ENCODE results near the gene CEP192.
"Not testable (repeated sequence)": the region's sequence is repeated elsewhere in the genome, so short reads cannot be mapped to it uniquely, and the experiment has no call there.

The CEP192 gene

DNA sequence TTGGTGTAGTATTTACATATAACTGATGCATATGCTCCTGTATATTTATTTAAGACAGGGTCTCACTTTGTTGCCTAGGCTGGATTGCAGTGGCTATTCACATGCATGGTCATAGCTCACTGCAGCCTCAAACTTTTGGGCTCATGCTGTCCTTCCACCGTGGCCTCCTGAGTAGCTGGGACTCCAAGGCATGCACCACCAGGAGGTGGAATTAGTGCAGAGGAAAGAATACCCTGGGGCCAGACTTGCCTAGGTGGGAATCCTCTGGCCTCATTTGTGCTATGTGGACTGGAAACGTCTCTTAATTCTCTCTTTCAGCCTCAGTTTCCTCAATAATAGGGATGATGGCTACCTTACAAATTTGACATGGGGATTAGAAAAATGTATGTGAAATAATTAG lies 2.3 kb downstream of the CEP192 start:
- no peak for DNase-seq (ENCODE audit: low read depth in 1 of 2, low spot score in 1 of 2)

DNA sequence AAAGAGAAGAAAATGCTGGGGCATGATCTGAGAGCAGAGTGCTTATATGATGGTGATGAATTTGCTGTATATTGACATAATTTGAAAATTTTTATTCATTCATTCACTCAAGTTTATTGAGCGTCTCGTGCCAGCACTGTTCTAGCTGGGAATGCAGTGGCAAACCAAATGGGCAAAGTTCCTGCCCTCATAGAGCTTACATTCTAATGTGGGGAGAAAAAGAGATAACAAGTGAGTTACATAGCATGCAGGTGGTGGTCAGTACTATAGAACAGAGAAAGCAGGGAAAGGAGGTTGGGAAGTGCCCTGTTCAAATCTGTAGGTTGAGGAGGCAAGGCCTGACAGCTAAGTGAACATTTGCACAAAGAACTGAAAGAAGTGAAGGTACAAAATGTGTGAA lies 4.3 kb downstream of the CEP192 start:
- no peak for DNase-seq (ENCODE audit: low read depth in 1 of 2, low spot score in 1 of 2)

DNA sequence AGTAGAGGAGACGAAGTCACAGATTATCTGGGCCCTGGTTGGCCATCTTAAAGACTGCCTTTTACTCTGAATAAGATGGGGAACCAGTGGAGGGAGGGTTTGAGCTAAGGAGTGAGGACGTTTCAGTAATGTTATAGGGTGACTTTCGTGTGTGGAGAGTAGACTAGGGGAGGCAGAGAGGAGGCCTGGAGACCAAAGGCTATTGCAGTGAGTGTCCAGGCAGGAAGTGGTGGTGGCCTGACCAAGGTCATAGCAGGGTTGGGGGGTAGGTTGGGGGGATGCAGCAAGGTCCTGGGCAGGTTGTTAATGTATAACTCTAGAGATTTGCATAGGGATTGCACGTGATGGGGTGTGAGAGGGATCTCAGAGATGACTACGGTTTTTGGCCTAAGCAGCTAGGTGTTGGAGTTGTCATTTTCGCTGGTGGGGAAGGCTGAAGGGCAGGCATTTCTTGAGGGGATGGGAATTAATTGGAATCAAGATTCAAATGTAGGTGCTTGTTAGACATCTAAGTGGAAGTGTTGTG lies 4.9 kb downstream of the CEP192 start:
- DNase-seq (ENCODE audit: low read depth in 1 of 2, low spot score in 1 of 2): no peak

DNA sequence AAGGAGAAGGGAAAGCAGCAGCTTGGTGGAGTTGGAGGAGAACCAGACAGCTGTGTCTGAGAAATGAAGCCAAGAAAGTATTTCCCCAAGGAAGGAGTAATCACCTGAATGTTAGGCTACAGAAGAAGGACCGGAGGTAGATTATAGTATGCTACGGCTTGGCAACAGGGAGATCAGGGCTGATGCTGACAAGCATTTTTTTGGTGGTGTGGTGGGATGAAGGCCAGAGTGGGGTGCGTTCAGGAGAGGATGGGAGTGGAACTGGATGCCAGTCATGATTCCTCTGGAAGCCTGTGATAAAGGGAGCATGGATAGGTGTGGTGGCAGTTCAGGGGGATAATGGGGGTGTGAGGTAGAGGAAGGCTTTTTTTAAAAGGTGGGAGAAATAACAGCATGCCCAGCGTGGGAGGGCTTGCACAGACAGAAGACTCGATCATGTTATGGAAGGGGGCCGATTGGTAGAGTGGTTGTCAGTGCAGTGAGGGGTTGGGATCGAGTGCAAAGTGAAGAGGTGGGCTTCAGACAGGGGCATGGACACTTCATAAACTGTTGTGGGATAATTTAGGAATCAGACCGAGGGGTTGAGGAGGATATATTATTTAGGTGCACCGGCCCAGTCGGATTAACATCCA lies 5.6 kb downstream of the CEP192 start:
- no peak for DNase-seq (ENCODE audit: low read depth in 1 of 2, low spot score in 1 of 2)

DNA sequence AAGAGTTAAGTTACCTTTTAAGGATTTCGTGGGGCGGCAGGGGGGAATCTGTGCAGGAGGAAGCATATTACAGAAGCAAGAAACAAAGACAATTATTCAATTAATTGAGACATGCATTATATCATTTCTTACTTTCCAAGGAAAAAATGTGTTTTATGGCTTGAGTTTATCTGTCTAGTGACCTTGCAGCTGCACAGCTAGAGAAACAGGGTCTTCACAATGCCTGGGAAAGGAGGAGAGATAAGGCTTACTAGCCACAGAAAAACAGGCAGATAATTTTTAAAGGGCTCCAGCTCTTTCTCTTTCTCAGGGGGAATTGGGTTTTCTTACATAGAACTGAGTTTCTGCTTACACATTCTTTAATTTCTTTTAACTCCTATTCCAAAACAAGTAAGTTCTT lies 6.2 kb downstream of the CEP192 start:
- not testable (repeated sequence) for DNase-seq (ENCODE audit: low read depth in 1 of 2, low spot score in 1 of 2)

DNA sequence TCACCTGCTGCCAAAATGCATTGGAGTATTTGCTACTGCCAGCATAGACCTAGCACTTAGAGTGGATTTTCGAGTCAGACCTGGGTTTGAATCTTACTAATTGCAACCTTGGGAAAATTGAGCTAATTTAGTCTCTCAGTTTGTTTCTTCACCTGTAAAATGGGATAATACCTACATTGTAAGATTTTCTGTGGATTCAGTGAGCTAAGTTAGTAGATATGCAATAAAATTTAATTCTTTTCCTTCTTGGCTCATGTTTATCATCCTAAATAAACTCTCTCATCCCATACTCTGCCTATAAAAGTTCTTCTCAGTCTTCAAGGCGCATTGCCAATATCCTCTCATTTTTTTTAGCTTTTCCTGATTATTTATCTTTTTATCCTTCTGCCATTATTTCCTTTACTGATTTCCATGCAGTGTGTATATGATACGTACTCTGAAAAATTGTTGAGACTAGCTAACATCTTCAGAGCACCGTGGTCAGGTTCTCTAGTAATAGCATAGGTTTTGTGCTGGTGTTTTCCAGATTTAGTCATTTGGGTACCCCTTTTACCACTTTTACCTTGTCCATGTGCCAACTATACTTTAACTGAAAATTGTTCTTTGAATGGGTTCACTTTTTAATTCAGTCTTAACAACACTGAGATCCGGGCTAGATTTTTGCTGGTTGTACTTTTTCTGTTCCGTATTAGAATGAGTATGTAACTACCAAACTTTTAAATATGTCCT lies 7.3 kb downstream of the CEP192 start:
- no peak for DNase-seq (ENCODE audit: low read depth in 1 of 2, low spot score in 1 of 2)

DNA sequence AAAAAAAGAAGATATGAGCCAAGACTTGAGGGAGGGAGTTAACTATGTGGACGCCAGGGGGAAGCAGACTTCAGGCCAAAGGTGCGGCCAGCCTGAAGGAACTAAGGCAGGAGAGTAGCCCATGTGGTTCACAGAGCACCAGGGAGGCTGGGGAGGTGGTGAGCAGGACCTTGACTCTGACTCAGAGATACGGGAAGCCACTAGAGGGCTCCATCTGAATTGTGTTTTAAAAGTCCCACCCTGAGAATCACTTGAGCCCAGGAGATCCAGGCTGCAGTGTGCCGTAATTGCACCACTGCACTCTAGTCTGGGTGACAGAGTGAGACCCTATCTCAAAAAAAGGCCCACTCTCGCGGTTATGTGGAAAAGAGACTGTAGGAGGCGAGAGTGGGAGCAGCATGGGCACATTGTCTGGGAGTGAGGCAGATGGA lies 12.3 kb downstream of the CEP192 start:
- no peak for DNase-seq (ENCODE audit: low read depth in 1 of 2, low spot score in 1 of 2)

DNA sequence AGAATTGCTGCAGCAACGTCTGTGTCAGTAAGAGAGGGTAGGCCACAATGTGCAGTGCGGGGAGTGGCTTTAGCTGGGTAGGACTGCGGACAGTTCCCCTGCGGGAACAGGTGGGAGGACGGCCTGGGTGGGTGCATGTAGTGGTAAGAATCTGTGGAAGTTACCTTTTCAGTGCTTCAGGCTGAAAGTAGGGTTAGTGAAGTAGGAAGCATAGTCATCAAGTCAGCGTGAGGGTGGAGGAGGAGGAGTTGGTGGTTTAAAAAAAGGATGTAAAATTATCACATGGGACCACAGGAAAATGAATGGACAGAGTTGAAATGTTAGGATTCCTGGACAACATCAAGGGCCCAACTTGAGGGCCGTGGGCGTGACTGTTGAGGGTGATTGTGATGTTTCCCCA lies 13.2 kb downstream of the CEP192 start:
- no peak for DNase-seq (ENCODE audit: low read depth in 1 of 2, low spot score in 1 of 2)

DNA sequence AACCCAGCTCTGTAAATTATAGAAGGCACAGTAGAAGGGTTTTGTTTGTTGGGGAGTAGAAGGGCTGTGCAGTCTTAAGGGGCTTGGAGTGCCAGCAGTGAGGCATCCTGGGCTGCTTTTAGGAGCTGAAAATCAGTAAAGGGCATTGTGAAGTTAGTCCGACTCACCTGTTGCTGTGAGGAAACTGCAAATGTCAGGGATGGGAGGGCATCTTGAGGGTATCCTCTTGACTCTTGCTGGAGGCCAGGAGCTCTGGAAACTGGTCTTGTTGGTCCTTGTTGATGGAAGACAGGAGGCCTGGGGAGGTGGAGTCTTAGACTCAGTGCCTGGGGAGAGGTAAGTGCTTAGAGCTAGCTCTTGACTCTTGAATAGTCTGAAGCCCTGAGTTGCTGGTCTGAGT lies 14.1 kb downstream of the CEP192 start:
- DNase-seq (ENCODE audit: low read depth in 1 of 2, low spot score in 1 of 2): no peak

DNA sequence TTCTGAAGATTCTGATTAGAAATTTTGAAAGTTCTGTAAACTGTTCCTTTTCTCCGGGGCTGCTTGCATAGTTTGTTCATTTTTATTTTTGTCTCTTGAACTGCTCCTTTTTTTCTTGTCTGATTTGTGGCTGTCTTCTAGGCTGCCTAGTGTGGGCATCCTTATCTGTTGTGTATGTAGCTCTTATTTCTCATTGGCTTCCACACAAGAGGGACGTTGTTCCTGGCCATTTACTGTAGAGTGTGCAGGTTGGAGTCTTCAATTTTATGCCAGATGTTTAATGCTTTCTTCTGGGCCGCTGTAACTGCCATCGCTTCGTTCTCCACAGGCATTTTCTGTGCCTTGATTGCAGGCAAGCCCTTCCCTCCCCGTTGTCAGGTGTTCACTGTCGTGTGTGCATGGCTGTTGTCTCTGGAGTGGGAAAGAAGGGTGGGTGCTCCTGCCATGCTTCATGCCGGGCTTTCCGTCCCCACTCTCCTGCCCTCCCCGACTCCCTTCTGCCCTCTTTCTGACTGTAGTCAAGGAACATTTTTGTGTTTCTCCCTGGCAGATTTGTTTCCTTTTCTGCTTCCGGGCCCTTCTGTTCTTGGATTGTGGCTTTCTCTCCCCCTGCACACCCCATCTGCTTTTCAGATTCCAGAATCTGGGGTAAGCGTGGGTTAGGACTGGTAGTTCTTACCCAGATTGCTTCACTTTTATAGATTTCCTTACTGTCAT lies 15.5 kb downstream of the CEP192 start:
- no peak for DNase-seq (ENCODE audit: low read depth in 1 of 2, low spot score in 1 of 2)

DNA sequence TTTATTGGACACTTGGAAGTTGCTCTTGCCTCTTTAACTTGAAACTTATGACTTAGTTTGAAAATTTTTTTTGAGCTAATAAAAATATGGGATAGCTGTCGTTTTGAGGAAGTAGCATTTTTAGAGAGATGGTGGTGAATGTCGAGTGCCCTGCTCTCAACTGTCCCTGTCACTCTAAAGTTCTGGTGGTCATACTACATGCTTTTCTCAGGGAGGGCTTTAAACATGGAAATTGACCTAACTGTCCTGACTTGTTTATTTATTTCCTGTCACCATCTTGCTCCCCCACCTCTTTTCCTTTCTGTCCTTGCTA lies 16.0 kb downstream of the CEP192 start:
- DNase-seq (ENCODE audit: low read depth in 1 of 2, low spot score in 1 of 2): no peak

DNA sequence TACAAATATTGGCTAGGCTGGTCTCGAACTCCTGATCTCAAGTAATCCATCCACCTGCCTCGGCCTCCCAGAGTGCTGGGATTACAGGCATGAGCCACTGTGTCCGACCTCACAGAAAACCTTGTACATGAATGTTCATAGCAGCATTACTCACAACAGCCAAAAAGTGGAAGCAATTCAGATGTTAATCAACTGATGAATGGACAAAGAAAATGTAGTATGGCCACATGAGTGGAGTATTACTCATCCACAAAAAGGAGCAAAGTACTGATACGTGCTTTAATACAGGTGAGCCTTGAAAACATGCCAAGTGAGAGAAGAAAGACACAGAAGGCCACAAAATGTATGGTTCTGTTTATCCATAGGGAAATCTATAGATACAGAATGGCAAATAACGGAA lies 20.6 kb downstream of the CEP192 start:
- DNase-seq (ENCODE audit: low read depth in 1 of 2, low spot score in 1 of 2): no peak

DNA sequence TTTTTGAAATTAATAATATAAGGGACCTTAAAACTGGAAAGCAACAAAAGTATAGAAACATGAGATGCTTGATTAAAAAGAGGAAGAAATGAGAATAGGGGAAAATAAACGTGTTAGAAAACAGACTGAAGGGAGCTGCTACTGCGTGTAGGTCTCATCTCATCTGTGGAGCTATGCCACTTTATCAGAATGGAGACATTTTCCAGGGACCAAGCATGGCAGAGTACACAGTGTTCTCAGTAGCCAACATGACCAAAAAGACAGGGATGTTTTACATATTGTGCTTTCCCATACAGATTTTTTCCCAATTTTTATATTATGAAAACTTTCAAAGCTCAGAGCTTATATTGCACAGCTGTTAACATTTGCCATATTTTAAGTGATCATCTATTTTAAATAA lies 23.1 kb downstream of the CEP192 start:
- no peak for DNase-seq (ENCODE audit: low read depth in 1 of 2, low spot score in 1 of 2)

DNA sequence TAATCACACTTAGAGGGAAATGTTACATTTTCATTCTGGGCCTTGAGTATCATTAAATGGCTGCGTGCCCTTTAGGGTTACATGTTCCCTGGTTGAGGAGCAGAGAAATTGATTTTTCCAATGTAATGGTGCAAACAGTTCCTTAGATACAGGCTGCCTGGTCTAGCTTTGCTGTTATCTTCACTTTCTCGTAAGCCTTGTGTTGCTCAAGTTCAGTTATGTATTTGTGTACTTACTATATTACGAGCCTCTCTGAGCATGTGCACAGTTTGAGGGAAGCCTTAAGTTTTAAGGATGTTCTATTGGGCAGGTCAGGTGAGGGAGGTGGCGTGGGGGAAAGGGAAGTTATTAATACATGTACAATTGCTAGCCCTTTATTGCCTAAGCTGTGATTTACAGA lies 23.7 kb downstream of the CEP192 start:
- DNase-seq (ENCODE audit: low read depth in 1 of 2, low spot score in 1 of 2): no peak

DNA sequence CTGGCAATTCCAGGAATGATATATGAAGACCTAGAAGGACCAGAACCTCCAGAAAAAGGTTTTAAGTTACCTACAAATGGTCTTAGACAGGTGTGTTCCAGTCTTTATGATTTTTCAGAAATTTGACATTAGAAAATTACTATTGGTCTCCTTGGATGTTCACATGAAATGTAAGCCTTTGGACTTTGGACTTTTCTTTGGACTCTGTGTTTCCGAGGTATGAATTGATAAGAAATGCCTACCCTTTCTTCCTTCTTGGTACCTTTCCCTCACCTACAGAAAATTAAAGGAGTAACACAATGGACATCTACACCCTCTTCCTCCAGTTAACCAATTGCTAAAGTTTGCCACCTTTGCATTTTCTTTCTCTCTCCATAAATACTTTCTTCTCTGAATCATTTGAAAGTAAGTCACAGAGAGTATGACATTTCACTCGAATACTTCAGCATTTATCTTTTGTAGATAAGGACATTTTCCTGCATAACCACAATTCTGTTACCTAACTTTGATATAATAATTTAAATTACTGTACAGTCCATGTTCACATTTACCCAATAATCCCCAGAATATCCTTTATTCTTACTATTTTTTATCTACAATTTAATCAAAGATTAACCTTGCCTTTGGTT lies 26.2 kb downstream of the CEP192 start:
- DNase-seq (ENCODE audit: low read depth in 1 of 2, low spot score in 1 of 2): no peak

DNA sequence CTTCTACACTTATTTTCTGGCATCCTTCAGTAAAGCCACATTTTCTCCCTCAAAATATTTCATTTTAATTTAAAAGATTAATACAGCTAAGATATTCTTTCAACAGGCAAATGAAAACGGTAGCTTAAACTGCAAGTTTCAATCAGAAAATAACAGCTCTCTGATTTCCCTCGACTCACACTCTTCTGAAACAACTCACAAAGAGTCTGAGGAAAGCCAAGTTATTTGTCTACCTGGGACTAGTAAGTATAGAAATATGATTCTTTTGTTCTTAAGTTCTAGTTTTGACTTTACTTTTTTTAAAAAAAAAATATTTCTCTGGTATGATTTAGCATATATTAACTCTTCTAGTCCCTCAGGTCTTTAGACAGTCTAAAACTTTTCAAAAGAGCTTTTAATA lies 27.2 kb downstream of the CEP192 start:
- DNase-seq (ENCODE audit: low read depth in 1 of 2, low spot score in 1 of 2): no peak

DNA sequence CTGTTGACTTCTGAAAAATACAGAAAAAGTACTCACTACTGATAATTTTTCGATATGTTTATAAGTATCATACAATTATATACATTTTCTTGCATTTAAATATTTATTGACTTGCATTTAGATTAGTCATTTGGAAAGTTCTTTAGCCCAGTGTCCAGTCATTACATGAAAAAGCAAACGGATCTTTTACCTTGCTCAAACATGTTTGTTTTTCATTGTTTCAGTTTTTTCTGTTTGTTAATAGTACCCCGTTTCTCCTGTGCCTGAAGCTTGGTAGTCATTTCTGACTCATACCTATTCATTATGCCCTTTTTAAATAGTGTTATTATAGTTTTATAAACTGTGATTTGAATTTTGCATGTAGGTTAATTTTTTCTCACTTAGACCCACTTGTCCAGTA lies 28.1 kb downstream of the CEP192 start:
- no peak for DNase-seq (ENCODE audit: low read depth in 1 of 2, low spot score in 1 of 2)

DNA sequence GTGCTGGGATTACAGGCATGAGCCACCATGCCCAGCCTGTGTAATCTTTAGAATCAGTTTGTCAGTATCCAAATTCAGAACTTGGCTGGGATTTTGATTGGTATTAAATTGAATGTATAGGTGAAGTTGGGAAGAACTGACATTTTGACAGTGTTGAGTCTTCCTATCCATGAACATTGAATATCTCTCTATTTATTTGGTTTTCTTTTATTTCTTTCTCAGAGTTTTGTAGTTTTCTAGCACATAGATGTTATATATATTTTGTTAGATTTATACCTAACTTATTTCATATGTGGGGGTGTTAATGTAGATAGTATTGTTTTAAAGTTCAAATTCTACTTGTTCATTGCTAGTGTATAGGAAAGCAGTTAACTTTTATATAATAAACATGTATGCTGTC lies 31.5 kb downstream of the CEP192 start:
- no peak for DNase-seq (ENCODE audit: low read depth in 1 of 2, low spot score in 1 of 2)

DNA sequence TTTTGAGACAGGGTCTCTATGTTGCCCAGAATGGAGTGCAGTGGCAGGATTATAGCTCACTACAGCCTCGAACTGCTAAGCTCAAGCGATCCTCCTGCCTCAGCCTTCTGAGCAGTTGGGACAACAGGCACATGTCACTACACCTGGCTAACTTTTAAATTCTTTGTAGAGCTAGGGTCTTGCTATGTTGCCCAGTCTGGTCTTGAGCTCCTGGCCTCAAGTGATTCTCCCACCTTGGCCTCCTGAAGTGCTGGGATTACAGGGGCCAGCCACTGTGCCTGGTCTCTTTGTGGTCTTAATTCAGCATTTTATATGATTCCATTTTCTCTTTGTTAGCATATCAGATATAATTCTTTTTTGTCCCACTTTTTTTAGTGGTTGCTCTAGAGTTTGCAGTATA lies 34.1 kb downstream of the CEP192 start:
- no peak for DNase-seq (ENCODE audit: low read depth in 1 of 2, low spot score in 1 of 2)

DNA sequence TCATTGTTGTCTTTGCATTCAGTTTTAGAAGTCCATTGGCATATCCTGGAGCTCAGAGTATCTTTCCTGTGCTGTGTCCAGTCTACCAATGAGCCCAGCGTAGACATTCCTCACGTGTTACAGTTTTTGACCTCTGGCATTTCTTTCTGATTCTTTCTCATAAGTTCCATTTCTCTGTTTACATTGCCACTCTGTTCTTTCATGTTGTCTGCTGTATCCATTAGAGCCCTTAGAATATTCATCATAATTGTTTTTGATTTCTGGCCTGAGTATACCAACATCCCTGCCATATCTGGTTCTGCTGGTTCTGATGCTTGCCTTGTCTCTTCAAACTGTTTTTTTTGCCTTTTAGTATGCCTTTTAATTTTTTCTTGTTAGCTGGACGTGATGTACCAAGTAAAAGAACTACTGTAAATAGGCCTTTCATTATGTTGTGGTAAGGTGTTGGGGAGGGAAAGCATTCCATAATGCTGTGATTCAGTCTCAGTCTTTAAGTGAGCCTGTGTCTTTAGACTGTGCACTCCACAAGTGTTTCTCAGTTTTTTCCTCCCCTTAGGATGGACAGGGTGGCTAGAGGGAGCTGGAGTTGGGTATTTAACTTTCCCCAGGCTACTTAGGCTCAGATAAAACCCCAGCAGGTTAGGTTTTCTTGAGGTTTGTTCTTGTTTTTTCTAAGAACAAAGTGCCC lies 35.6 kb downstream of the CEP192 start:
- DNase-seq (ENCODE audit: low read depth in 1 of 2, low spot score in 1 of 2): no peak

DNA sequence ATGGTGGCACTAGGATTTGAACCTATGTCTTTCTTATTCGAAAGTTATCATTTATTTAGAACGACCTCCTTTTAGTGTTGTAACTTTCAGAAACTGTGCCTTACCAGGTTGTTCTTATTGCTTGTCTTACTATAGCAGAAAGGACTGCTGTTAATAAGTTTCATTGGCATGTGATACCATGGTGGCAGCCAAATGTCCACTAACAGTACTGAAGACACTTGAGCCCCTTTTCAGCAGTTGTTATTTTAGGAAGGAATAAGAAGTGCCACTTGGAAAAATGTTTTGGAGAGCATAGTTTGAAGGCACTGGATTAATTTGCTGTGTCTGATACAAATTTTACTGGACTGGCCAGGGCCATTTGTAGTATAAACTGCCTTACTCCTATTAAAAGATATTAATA lies 37.7 kb downstream of the CEP192 start:
- DNase-seq (ENCODE audit: low read depth in 1 of 2, low spot score in 1 of 2): no peak

Measured in activated T-helper 1 cell treated with anti-CD3 and anti-CD28 coated beads, Interleukin-2, amount 50 U/mL, for 16 hours (primary cell).